Keratinocyte (primary cell): ENCODE data around the gene USP12. TPM values are rescaled to one million over a fixed set of nuclear protein-coding genes. Genes with fewer than 3 reads are reported as not detected.
"Not testable (repeated sequence)": the region's sequence is repeated elsewhere in the genome, so short reads cannot be mapped to it uniquely, and the experiment has no call there.

Source experiments
- DNase-seq: peaks from one replicate; pipeline ENCODE4 v3.0.0-alpha.2; 2011; ENCODE audit warnings: low read depth, missing footprints, low spot score
- FAIRE-seq: peaks from 2 replicates; lab custom pipeline; 2011; peaks lifted over from hg19 to GRCh38; lab: Jason Lieb, UNC
- H2AFZ ChIP-seq: 2 replicates; pipeline ENCODE4 v1.6.0; 2012; ENCODE audit warnings: low read length, control low read depth, inconsistent platforms; ENCODE audit not compliant: control insufficient read depth
- H3K27ac ChIP-seq: 2 replicates; pipeline ENCODE4 v1.5.1; 2011; ENCODE audit warnings: low read length; ENCODE audit not compliant: control insufficient read depth, insufficient read depth
- H3K27me3 ChIP-seq: 3 replicates; pipeline ENCODE4 v1.6.0; 2011; ENCODE audit warnings: low read length; ENCODE audit not compliant: control insufficient read depth, insufficient read depth; ENCODE audit errors: extremely low read depth
- H3K36me3 ChIP-seq, 2 experiments: 2 replicates in 1 of 2; 3 replicates in 1 of 2; pipeline ENCODE4 v1.5.1; 2011; ENCODE audit warnings: low read length in 2 of 2, mild to moderate bottlenecking in 1 of 2; ENCODE audit not compliant: control insufficient read depth in 2 of 2, insufficient read depth in 2 of 2; ENCODE audit errors: extremely low read depth in 1 of 2
- H3K4me1 ChIP-seq: 3 replicates; pipeline ENCODE4 v1.5.1; 2011; ENCODE audit warnings: low read length; ENCODE audit not compliant: control insufficient read depth, insufficient read depth; ENCODE audit errors: extremely low read depth
- H3K4me2 ChIP-seq: 3 replicates; pipeline ENCODE4 v1.6.0; 2011; ENCODE audit warnings: low read depth, low read length; ENCODE audit not compliant: control insufficient read depth, insufficient read depth; ENCODE audit errors: extremely low read depth
- H3K4me3 ChIP-seq, 3 experiments: fragments of 200-600 bp in 1 of 3; sonication (generic) in 1 of 3; 2 replicates in 2 of 3; 3 replicates in 1 of 3; pipeline ENCODE4 v1.5.1; 2011 to 2016; ENCODE audit warnings: low read length in 3 of 3, mild to moderate bottlenecking in 3 of 3, control low read depth in 2 of 3, inconsistent platforms in 1 of 3, low read depth in 1 of 3, mixed read lengths in 1 of 3, mixed run types in 1 of 3, moderate library complexity in 1 of 3; ENCODE audit not compliant: control insufficient read depth in 2 of 3, insufficient read depth in 2 of 3; ENCODE audit errors: extremely low read depth in 1 of 3
- H3K79me2 ChIP-seq: 2 replicates; pipeline ENCODE4 v1.6.0; 2012; ENCODE audit warnings: low read length; ENCODE audit not compliant: control insufficient read depth, insufficient read depth
- H3K9ac ChIP-seq: 3 replicates; pipeline ENCODE4 v1.6.0; 2011; ENCODE audit warnings: low read length; ENCODE audit not compliant: control insufficient read depth, insufficient read depth; ENCODE audit errors: extremely low read depth
- H3K9me1 ChIP-seq: 3 replicates; pipeline ENCODE4 v1.6.0; 2011; ENCODE audit warnings: low read length; ENCODE audit not compliant: control insufficient read depth, insufficient read depth; ENCODE audit errors: extremely low read depth
- H3K9me3 ChIP-seq: 2 replicates; pipeline ENCODE4 v1.5.1; 2012; ENCODE audit warnings: low read depth, low read length; ENCODE audit not compliant: control insufficient read depth
- H4K20me1 ChIP-seq: 3 replicates; pipeline ENCODE4 v1.6.0; 2011; ENCODE audit warnings: low read length; ENCODE audit not compliant: control insufficient read depth, insufficient read depth; ENCODE audit errors: extremely low read depth
- EZH2 ChIP-seq: IDR thresholded peaks from one replicate; pipeline ENCODE4 v1.6.1; 2012; ENCODE audit warnings: inconsistent platforms, mild to moderate bottlenecking, low read length, moderate library complexity
- dilution Hi-C: fragments of 300-500 bp; cut with MboI; formaldehyde crosslinking; loops from one replicate; pipeline ENCODE4 v1.7.0; 2020; ENCODE audit warnings: low sequenced_read_pairs; ENCODE audit not compliant: extremely low pct_ligation_motif_present
- polyA plus RNA-seq, 5 experiments: library from polyadenylated mRNA; depleted of rRNA in 3 of 5; stranded (reverse) in 3 of 5; stranded (forward) in 1 of 5; unstranded in 1 of 5; fragments of >200 nt; gene quantifications; 1 replicate in 1 of 5; 2 replicates in 3 of 5; 3 replicates in 1 of 5; pipeline versions ENCODE4 v1.2.1 to v1.2.3, GENCODE V29; 2011 to 2012; ENCODE audit warnings: missing spikeins in 2 of 5, low read depth in 1 of 5, low replicate concordance in 1 of 5
- TF ChIP-seq, protein P1 (sequence below), 3 experiments: IDR thresholded peaks in 1 of 3; conservative IDR thresholded peaks in 1 of 3; optimal IDR thresholded peaks in 1 of 3; 2 replicates in 2 of 3; 3 replicates in 1 of 3; pipeline versions ENCODE3 to v1.5.1; 2011; ENCODE audit warnings: low read length in 3 of 3, mild to moderate bottlenecking in 3 of 3, moderate library complexity in 2 of 3, control low read depth in 1 of 3, inconsistent platforms in 1 of 3; ENCODE audit not compliant: insufficient read depth in 2 of 3; ENCODE audit errors: extremely low read depth in 1 of 3

Gene USP12
- polyA plus RNA-seq, 1 donor (not counting 4 experiments of a cell fraction or from before 2014, with no cell fraction given) = 20.7 TPM

- no peak for DNase-seq
- FAIRE-seq = no peak
- TF ChIP-seq EZH2 = no peak
- TF ChIP-seq, protein P1, sequence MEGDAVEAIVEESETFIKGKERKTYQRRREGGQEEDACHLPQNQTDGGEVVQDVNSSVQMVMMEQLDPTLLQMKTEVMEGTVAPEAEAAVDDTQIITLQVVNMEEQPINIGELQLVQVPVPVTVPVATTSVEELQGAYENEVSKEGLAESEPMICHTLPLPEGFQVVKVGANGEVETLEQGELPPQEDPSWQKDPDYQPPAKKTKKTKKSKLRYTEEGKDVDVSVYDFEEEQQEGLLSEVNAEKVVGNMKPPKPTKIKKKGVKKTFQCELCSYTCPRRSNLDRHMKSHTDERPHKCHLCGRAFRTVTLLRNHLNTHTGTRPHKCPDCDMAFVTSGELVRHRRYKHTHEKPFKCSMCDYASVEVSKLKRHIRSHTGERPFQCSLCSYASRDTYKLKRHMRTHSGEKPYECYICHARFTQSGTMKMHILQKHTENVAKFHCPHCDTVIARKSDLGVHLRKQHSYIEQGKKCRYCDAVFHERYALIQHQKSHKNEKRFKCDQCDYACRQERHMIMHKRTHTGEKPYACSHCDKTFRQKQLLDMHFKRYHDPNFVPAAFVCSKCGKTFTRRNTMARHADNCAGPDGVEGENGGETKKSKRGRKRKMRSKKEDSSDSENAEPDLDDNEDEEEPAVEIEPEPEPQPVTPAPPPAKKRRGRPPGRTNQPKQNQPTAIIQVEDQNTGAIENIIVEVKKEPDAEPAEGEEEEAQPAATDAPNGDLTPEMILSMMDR (optimal IDR thresholded peaks at IDR 0.05 in 1 of 3, IDR thresholded peaks at IDR 0.05 in 1 of 3, conservative IDR thresholded peaks at IDR 0.05 in 1 of 3; ENCODE audit: extremely low read depth in 1 of 3, insufficient read depth in 2 of 3, low read length in 3 of 3) = no peak
- Histone ChIP-seq H3K4me2 (no peak overlapping the region), H2AFZ (no peak overlapping the region), H3K9ac (no peak overlapping the region), H3K4me3 (no peak overlapping the region), H3K79me2 (peaks cover 75% of the 10 kb centered on the region), H3K4me1 (peaks cover 19% of the 10 kb centered on the region), H3K9me1 (no peaks in the 10 kb centered on the region), H4K20me1 (no peaks in the 10 kb centered on the region), H3K27ac (no peak overlapping the region), H3K27me3 (no peaks in the 10 kb centered on the region), H3K9me3 (no peaks in the 10 kb centered on the region), H3K36me3 (no peaks in the 10 kb centered on the region)
- dilution Hi-C loops = no loop called here
Measured at GRCh38 chr13:27141746-27142145, 29.9 kb downstream of the USP12 start.

DNA sequence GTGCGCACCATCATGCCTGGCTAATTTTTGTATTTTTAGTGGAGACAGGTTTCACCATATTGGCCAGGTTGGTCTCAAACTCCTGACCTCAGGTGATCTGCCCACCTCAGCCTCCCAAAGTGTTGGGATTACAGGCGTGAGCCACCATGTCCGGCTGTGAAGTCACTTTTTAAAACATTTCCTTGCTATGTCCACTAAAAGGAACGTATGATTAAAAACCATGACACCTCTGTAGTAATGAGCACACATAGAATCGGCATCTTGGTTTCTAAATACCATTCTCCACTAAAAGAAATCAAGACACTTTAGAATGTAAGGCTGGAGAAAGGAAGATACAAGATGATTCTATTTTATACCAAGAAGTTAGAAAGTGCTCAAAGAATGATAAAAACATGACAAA is 30.5 kb downstream of the USP12 start:
- H3K4me2 ChIP-seq, H3K27ac ChIP-seq, H3K27me3 ChIP-seq, H2AFZ ChIP-seq, H3K4me3 ChIP-seq, dilution Hi-C loops, H4K20me1 ChIP-seq, H3K36me3 ChIP-seq, DNase-seq, H3K9me3 ChIP-seq, H3K9ac ChIP-seq, H3K9me1 ChIP-seq: not testable (repeated sequence)
- FAIRE-seq = peak; percentile 17
- peaks cover 19% of the 10 kb centered on the region for H3K4me1 ChIP-seq
- H3K79me2 ChIP-seq = peaks cover 75% of the 10 kb centered on the region

GRCh38 chr13:27140060-27140459 is 31.6 kb downstream of the USP12 start:
- H3K36me3 ChIP-seq = no peaks in the 10 kb centered on the region
- H2AFZ ChIP-seq = no peak overlapping the region
- H3K4me2 ChIP-seq = no peak overlapping the region
- TF ChIP-seq, protein P1 (optimal IDR thresholded peaks at IDR 0.05 in 1 of 3, IDR thresholded peaks at IDR 0.05 in 1 of 3, conservative IDR thresholded peaks at IDR 0.05 in 1 of 3; ENCODE audit: extremely low read depth in 1 of 3, insufficient read depth in 2 of 3, low read length in 3 of 3) = no peak
- TF ChIP-seq EZH2 = no peak
- FAIRE-seq (no peak), DNase-seq (no peak)
- H3K9ac ChIP-seq = no peak overlapping the region
- peaks cover 19% of the 10 kb centered on the region for H3K4me1 ChIP-seq
- H3K4me3 ChIP-seq = no peak overlapping the region
- H3K9me1 ChIP-seq = no peaks in the 10 kb centered on the region
- peaks cover 75% of the 10 kb centered on the region for H3K79me2 ChIP-seq
- H3K27me3 ChIP-seq = no peaks in the 10 kb centered on the region
- H4K20me1 ChIP-seq = no peaks in the 10 kb centered on the region
- dilution Hi-C loops = no loop called here
- H3K9me3 ChIP-seq = no peaks in the 10 kb centered on the region
- H3K27ac ChIP-seq = peak overlapping the region; percentile 27
